SK-N-SH (cell line): ENCODE data around the gene ADAMTS17. TPM values are rescaled to one million over a fixed set of nuclear protein-coding genes. Genes with fewer than 3 reads are reported as not detected.

Experiments
- CTCF ChIA-PET: fragments of 300-600, 350-600 bp; formaldehyde crosslinking; extraction: SDS; loops from one replicate; lab custom pipeline; 2021; lab: Yijun Ruan, JAX
- POLR2A ChIA-PET: fragments of 350-600 bp; sonication (Branson Sonifier 250); formaldehyde crosslinking; extraction: SDS; loops from one replicate; lab custom pipeline; 2020; ENCODE audit warnings: antibody characterized with exemption, inconsistent platforms; lab: Yijun Ruan, JAX
- DNase-seq: peaks from one replicate; pipeline ENCODE4 v3.0.0; 2012
- H2AFZ ChIP-seq: fragments of 200-600 bp; sonication (generic); 2 replicates; pipeline ENCODE4 v1.8.1; 2016; ENCODE audit warnings: antibody characterized with exemption, mild to moderate bottlenecking, low read depth
- H3F3A ChIP-seq: fragments of 200-600 bp; sonication (generic); replicated peaks from 2 replicates; pipeline ENCODE3; 2016; ENCODE audit warnings: antibody characterized with exemption, mild to moderate bottlenecking; ENCODE audit not compliant: insufficient read depth
- H3K27ac ChIP-seq, 2 experiments: fragments of 200-500 bp in 1 of 2; fragments of 200-600 bp in 1 of 2; sonication (Bioruptor generic) in 1 of 2; sonication (generic), shearing (Covaris generic) in 1 of 2; 2 replicates each; pipeline versions ENCODE4 v1.5.1 to v1.6.1; 2014 to 2016; ENCODE audit warnings: low read depth in 2 of 2, inconsistent platforms in 1 of 2, low read length in 1 of 2, mild to moderate bottlenecking in 1 of 2, mixed read lengths in 1 of 2
- H3K27me3 ChIP-seq: fragments of 200-600 bp; sonication (generic), shearing (Covaris generic); 2 replicates; pipeline ENCODE4 v1.6.1; 2016; ENCODE audit warnings: mixed run types; ENCODE audit not compliant: insufficient read depth
- H3K36me3 ChIP-seq, 2 experiments: fragments of 200-500 bp in 1 of 2; fragments of 200-600 bp in 1 of 2; sonication (Bioruptor generic) in 1 of 2; sonication (generic) in 1 of 2; replicated peaks in 1 of 2; 2 replicates each; pipeline versions ENCODE3 to v1.5.1; 2014 to 2016; ENCODE audit warnings: low read length in 1 of 2, mild to moderate bottlenecking in 1 of 2; ENCODE audit not compliant: insufficient read depth in 2 of 2, control insufficient read depth in 1 of 2
- H3K4me1 ChIP-seq, 2 experiments: fragments of 200-500 bp in 1 of 2; fragments of 200-600 bp in 1 of 2; sonication (Bioruptor generic) in 1 of 2; sonication (generic), shearing (Covaris generic) in 1 of 2; 2 replicates each; pipeline versions ENCODE4 v1.5.1 to v1.6.1; 2014 to 2016; ENCODE audit warnings: low read depth in 1 of 2, low read length in 1 of 2, mixed run types in 1 of 2; ENCODE audit not compliant: insufficient read depth in 2 of 2, control insufficient read depth in 1 of 2
- H3K4me2 ChIP-seq: fragments of 200-600 bp; sonication (generic), shearing (Covaris generic); 2 replicates; pipeline ENCODE4 v1.6.1; 2017; ENCODE audit warnings: mixed run types
- H3K4me3 ChIP-seq, 2 experiments: fragments of 200-500 bp in 1 of 2; fragments of 200-600 bp in 1 of 2; sonication (Bioruptor generic) in 1 of 2; sonication (generic), shearing (Covaris generic) in 1 of 2; 2 replicates each; pipeline versions ENCODE4 v1.5.1 to v1.8.1; 2014 to 2016; ENCODE audit warnings: low read depth in 2 of 2, inconsistent platforms in 1 of 2, low read length in 1 of 2, mild to moderate bottlenecking in 1 of 2, mixed read lengths in 1 of 2, moderate library complexity in 1 of 2
- H3K79me2 ChIP-seq: fragments of 200-600 bp; sonication (generic); 2 replicates; pipeline ENCODE4 v1.8.1; 2017; ENCODE audit warnings: mild to moderate bottlenecking; ENCODE audit not compliant: insufficient read depth
- H3K9ac ChIP-seq: fragments of 200-600 bp; sonication (generic); 2 replicates; pipeline ENCODE4 v1.6.1; 2017; ENCODE audit warnings: mixed run types
- H3K9me2 ChIP-seq: fragments of 200-600 bp; sonication (generic); 2 replicates; pipeline ENCODE4 v1.6.1; 2017; ENCODE audit warnings: mixed run types
- H3K9me3 ChIP-seq: fragments of 200-600 bp; sonication (generic); 2 replicates; pipeline ENCODE4 v1.6.1; 2017; ENCODE audit warnings: mixed run types, mild to moderate bottlenecking, moderate library complexity
- H4K20me1 ChIP-seq: fragments of 200-600 bp; sonication (generic); 2 replicates; pipeline ENCODE4 v1.6.1; 2017; ENCODE audit warnings: mild to moderate bottlenecking, mixed run types; ENCODE audit not compliant: insufficient read depth
- ELF1 ChIP-seq: IDR thresholded peaks from 2 replicates; pipeline ENCODE4 v1.4.0; 2012
- EZH2phosphoT487 ChIP-seq: fragments of 200-600 bp; sonication (generic); IDR thresholded peaks from 2 replicates; pipeline ENCODE4 v1.6.1; 2017; ENCODE audit warnings: low read depth, mixed run types, mild to moderate bottlenecking, antibody characterized with exemption, moderate library complexity, borderline replicate concordance
- FOSL2 ChIP-seq: IDR thresholded peaks from 2 replicates; pipeline ENCODE4 v1.4.0; 2012; ENCODE audit warnings: low read depth, mild to moderate bottlenecking, moderate library complexity, borderline replicate concordance
- GABPA ChIP-seq: IDR thresholded peaks from 2 replicates; pipeline ENCODE4 v1.4.0; 2012; ENCODE audit warnings: low read depth, mild to moderate bottlenecking
- GATA2 ChIP-seq: sonication (generic); formaldehyde crosslinking; IDR thresholded peaks from 2 replicates; pipeline ENCODE4 v1.5.0; 2020; ENCODE audit warnings: mild to moderate bottlenecking, missing genetic modification reagents
- IRF3 ChIP-seq: fragments of 150-350 bp; IDR thresholded peaks from 2 replicates; pipeline ENCODE4 v1.6.1; 2016; ENCODE audit warnings: mild to moderate bottlenecking, low read depth, low read length
- JUND ChIP-seq: IDR thresholded peaks from 2 replicates; pipeline ENCODE4 v1.4.0; 2012
- NFIC ChIP-seq: IDR thresholded peaks from 2 replicates; pipeline ENCODE4 v1.4.0; 2012; ENCODE audit warnings: borderline replicate concordance
- NRF1 ChIP-seq: IDR thresholded peaks from 2 replicates; pipeline ENCODE4 v1.6.1; 2012; ENCODE audit warnings: low read depth, mild to moderate bottlenecking, low read length
- POLR2AphosphoS5 ChIP-seq: IDR thresholded peaks from 2 replicates; pipeline ENCODE4 v1.6.1; 2012; ENCODE audit warnings: low read depth, low read length
- RAD21 ChIP-seq: IDR thresholded peaks from 2 replicates; pipeline ENCODE4 v1.6.1; 2012; ENCODE audit warnings: mild to moderate bottlenecking, low read length
- RCOR1 ChIP-seq: fragments of 150-350 bp; IDR thresholded peaks from 2 replicates; pipeline ENCODE4 v1.6.1; 2017; ENCODE audit warnings: antibody characterized with exemption, low read length
- RFX5 ChIP-seq: IDR thresholded peaks from 2 replicates; pipeline ENCODE4 v1.6.1; 2012; ENCODE audit warnings: mild to moderate bottlenecking, improper control_type of control experiment, low read length
- RXRA ChIP-seq: IDR thresholded peaks from 2 replicates; pipeline ENCODE4 v1.4.0; 2012; ENCODE audit warnings: low read depth, mild to moderate bottlenecking, borderline replicate concordance
- SMC3 ChIP-seq: IDR thresholded peaks from 2 replicates; pipeline ENCODE4 v1.6.1; 2012; ENCODE audit warnings: low read depth, low read length, improper control_type of control experiment
- TAF1 ChIP-seq: IDR thresholded peaks from 2 replicates; pipeline ENCODE4 v1.6.1; 2012; ENCODE audit warnings: low read depth, mild to moderate bottlenecking, low read length, moderate library complexity, borderline replicate concordance
- TEAD4 ChIP-seq: IDR thresholded peaks from 2 replicates; pipeline ENCODE4 v1.4.0; 2012; ENCODE audit warnings: mild to moderate bottlenecking, borderline replicate concordance; ENCODE audit not compliant: insufficient read depth
- WGBS: methylation state at CpG from one replicate; pipeline ENCODE4 v1.1.6; 2017; ENCODE audit warnings: low lambda C conversion rate; 5-methylcytosine and 5-hydroxymethylcytosine counted together
- polyA plus RNA-seq, 3 experiments: library from polyadenylated mRNA; depleted of rRNA; stranded (reverse); fragments of >200 nt; gene quantifications; 2 replicates each; pipeline ENCODE4 v1.2.3, GENCODE V29; 2012
- TF ChIP-seq, protein P1 (sequence below): fragments of 150-350 bp; IDR thresholded peaks from 2 replicates; pipeline ENCODE4 v1.6.1; 2017; ENCODE audit warnings: antibody characterized with exemption, low read length, low read depth, borderline replicate concordance

ADAMTS17 gene
- polyA plus RNA-seq, 1 of the 3 experiments (the other 2 are of a cell fraction), result not detected

DNA sequence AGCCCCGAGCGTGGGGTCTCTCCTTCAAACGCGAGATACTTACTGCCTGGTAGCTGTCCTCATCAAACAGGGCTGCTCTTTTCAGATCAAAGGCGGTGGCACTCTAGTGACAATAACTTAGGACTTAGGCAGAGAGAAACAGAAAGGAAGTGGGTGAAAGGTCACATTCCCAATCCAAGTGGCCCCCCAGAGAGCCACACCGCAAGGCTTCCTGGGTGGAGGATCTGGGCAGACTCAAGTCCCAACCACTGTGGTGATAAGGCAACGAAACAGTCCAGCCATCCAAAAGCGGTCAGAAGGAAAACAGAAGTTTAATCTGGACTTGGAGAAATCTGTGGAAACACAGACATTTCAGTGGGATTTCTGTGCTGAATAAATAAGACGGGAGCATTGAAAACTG, 227.2 kb downstream of the ADAMTS17 start:
- Histone ChIP-seq H3K9me2 (no peaks in the 10 kb centered on the region), H2AFZ (no peak overlapping the region), H3K9me3 (no peaks in the 10 kb centered on the region), H3K27me3 (no peaks in the 10 kb centered on the region), H3K4me1 (peaks cover 0 to 20% of the 10 kb centered on the region in 2 experiments; a peak in 1 of 4 replicates), H3F3A (no peaks in the 10 kb centered on the region), H4K20me1 (no peaks in the 10 kb centered on the region), H3K4me3 (no peak overlapping the region), H3K4me2 (no peak overlapping the region), H3K27ac (no peak overlapping the region), H3K9ac (no peak overlapping the region), H3K79me2 (no peaks in the 10 kb centered on the region), H3K36me3 (no peaks in the 10 kb centered on the region)
- no peak for TF ChIP-seq IRF3
- no peak for TF ChIP-seq TEAD4
- no peak for TF ChIP-seq FOSL2
- no peak for TF ChIP-seq POLR2AphosphoS5
- TF ChIP-seq GABPA, result no peak
- no peak for TF ChIP-seq RFX5
- no peak for TF ChIP-seq SMC3
- TF ChIP-seq JUND, result no peak
- TF ChIP-seq GATA2 (CRISPR knock-in tag), result no peak
- no peak for TF ChIP-seq RAD21
- TF ChIP-seq, protein P1, sequence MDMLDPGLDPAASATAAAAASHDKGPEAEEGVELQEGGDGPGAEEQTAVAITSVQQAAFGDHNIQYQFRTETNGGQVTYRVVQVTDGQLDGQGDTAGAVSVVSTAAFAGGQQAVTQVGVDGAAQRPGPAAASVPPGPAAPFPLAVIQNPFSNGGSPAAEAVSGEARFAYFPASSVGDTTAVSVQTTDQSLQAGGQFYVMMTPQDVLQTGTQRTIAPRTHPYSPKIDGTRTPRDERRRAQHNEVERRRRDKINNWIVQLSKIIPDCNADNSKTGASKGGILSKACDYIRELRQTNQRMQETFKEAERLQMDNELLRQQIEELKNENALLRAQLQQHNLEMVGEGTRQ, result no peak
- TF ChIP-seq RXRA, result no peak
- no peak for TF ChIP-seq EZH2phosphoT487
- TF ChIP-seq NFIC, result no peak
- no peak for TF ChIP-seq RCOR1
- no peak for TF ChIP-seq TAF1
- no peak for TF ChIP-seq NRF1
- WGBS, result 59% methylated on average over 9 of the region's 9 CpGs
- POLR2A ChIA-PET, result no interaction called here
- CTCF ChIA-PET, result interaction anchor here (0.6 kb wide), 1 partner anchor 900 kb away, joined by 3 read pairs; no protein-coding TSS in a partner anchor
- no peak for DNase-seq

DNA sequence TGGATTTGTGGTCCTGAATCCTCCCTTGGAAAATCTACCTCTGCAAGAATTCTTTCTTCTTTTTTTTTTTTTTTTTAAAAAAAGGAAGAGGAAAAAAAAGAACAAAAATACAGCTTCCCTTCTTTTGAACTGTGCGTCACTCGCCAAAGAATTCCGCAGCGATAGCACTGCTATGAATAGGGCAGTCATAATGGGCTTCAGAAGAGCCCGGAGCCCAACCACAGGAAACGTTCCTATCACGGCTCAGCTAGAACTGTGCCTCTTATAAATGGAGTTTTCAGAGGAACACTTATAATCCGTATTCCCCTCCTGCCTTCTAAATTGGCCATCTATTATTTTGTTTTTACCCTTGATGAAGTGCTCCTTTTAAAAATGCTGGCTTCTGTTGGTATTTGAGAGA, 227.7 kb downstream of the ADAMTS17 start:
- no peak overlapping the region for H3K4me2 ChIP-seq
- H3K9ac ChIP-seq, result no peak overlapping the region
- no peaks in the 10 kb centered on the region for H3K79me2 ChIP-seq
- no peak for DNase-seq
- H3K9me3 ChIP-seq, result no peaks in the 10 kb centered on the region
- no peak overlapping the region for H2AFZ ChIP-seq
- peaks cover 0 to 20% of the 10 kb centered on the region in 2 experiments; a peak in 1 of 4 replicates for H3K4me1 ChIP-seq
- TF ChIP-seq ELF1, result no peak
- no peaks in the 10 kb centered on the region for H4K20me1 ChIP-seq
- no peaks in the 10 kb centered on the region for H3K36me3 ChIP-seq
- no peak overlapping the region for H3K4me3 ChIP-seq
- no peaks in the 10 kb centered on the region for H3K9me2 ChIP-seq
- H3K27me3 ChIP-seq, result no peaks in the 10 kb centered on the region
- WGBS, result 69% methylated on average over 8 of the region's 8 CpGs
- POLR2A ChIA-PET, result no interaction called here
- no peak overlapping the region for H3K27ac ChIP-seq
- H3F3A ChIP-seq, result no peaks in the 10 kb centered on the region
- CTCF ChIA-PET, result interaction anchor here (0.6 kb wide), 1 partner anchor 900 kb away, joined by 3 read pairs; no protein-coding TSS in a partner anchor
